Measurements from ENCODE around the gene COLGALT1.

The COLGALT1 gene

GRCh38 chr19:17598953-17599352 lies 43.5 kb downstream of the COLGALT1 start:
- no peak for DNase-seq (ENCODE audit: low spot score)

DNA sequence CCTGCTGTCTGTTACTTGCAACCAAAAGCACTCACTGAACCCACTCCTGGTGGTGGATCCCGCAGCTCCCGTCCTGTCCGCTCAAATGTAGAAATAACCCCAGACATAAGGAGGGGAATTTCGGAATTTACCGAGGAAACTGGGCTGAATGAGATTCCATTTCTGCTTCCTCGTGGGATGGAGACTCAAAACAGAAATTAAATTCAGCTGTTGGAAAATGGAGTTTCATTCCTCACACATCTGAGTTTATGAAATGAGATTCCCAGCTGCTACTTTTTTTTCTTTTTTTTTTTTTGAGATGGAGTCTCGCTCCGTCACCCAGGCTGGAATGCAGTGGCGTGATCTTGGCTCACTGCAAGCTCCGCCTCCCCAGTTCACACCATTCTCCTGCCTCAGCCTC lies 44.3 kb downstream of the COLGALT1 start:
- no peak for DNase-seq (ENCODE audit: low spot score)

- DNase-seq (ENCODE audit: low spot score): no peak
Observed at GRCh38 chr19:17601683-17602082, 46.2 kb downstream of the COLGALT1 start.

- no peak for DNase-seq (ENCODE audit: low spot score)
Observed at GRCh38 chr19:17602217-17602616, 46.8 kb downstream of the COLGALT1 start.

GRCh38 chr19:17602872-17603510 lies 47.5 kb downstream of the COLGALT1 start:
- no peak for DNase-seq (ENCODE audit: low spot score)

DNA sequence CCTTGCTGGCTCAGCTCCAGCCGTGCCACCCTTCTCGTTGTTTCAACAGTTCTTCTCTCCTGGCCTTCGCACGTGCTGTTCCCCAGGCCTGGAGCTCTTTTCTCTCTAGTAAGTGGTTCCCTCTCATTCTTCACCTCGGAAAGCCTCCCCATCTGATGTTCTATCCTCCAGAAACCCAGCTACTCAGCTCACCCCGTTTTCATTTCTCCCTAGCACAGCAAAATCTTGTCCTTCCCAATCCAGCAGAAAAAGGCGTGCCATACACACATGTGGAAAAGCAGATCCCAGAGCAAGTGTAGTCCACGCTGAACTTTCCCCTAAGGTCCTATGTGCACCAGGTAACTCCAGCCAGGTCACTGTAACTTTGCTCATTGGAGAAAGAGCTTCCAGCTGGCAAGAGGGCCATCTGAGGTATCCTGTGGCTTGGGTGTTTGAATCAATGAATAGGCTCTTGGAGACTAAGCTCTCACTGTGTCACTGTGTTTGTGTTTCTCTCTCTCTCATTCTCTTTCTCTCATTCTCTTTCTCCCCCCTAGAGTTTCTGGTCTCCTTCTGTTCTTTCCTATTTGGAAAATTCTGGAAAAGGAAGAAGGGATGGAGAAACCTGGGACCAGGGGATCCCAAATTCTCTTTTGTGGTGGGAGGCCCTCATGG lies 49.0 kb downstream of the COLGALT1 start:
- DNase-seq (ENCODE audit: low spot score): no peak

DNA sequence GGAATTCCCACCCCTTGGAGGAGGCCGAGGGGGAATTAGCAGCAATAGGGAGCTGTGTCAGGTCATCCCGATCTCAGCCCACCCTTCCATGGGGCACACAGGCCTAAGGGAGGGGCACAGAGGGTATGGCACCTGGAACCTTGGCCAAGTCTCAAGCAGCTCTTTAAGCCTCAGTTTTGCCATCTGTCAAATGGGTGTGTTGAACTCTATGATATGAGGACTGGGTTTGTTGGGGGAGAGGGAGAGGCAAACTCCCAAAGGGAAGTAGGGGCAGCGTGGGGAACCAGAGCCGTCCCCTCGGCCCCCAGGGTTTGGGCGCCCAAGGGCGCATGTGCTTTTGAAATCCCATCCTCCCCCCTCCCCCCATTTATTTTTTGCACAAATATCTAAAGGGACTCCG lies 49.7 kb downstream of the COLGALT1 start:
- no peak for DNase-seq (ENCODE audit: low spot score)

GRCh38 chr19:17605761-17606589 lies 50.5 kb downstream of the COLGALT1 start:
- peak; percentile 52 for DNase-seq (ENCODE audit: low spot score)

GRCh38 chr19:17606590-17607185 lies 51.2 kb downstream of the COLGALT1 start:
- no peak for DNase-seq (ENCODE audit: low spot score)

GRCh38 chr19:17607936-17608335 lies 52.5 kb downstream of the COLGALT1 start:
- DNase-seq (ENCODE audit: low spot score): no peak

GRCh38 chr19:17610384-17610783 lies 54.9 kb downstream of the COLGALT1 start:
- DNase-seq (ENCODE audit: low spot score): peak; percentile 76

DNA sequence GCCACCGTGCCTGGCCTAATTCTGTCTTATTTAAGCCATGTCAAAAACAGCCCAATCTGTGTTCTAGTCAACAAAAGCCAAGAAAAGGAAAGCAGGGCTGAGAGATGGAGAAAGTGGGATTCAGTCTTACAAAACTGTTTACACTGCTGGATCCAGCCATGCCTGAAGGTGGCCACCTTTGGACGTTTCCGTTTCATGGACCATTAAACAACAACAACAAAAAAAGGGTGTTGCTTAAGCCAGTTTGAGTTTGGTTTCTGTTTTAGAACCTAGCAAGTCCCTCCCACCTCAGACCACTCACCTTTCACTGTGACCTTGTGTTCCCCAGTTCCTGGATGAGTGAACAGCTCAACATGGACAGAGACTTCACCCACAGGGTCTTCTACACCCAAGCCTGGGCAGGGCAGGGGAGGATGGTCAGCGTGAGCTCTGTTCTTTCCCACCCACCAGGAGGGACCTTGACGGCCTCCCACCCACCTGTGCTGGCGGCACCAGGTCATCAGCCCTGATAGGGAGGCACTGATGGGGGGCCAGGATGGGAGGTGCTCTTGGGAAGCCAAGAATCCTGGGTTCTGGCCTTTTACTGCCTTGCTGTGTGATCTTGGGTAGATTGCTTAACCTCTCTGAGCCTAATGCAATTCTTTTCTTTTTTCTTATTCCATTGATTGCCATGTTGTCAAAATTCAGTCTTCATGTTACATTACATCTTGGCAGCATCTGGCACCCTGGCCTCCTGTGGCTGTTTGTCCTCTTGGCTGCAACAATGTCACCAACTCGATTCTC lies 56.2 kb downstream of the COLGALT1 start:
- no peak for DNase-seq (ENCODE audit: low spot score)

GRCh38 chr19:17614476-17614875 lies 59.0 kb downstream of the COLGALT1 start:
- no peak for DNase-seq (ENCODE audit: low spot score)

- DNase-seq (ENCODE audit: low spot score): peak; percentile 28
Observed at GRCh38 chr19:17615889-17616685, 60.6 kb downstream of the COLGALT1 start.

GRCh38 chr19:17616686-17616960 lies 61.2 kb downstream of the COLGALT1 start:
- no peak for DNase-seq (ENCODE audit: low spot score)

- peak; percentile 36 for DNase-seq (ENCODE audit: low spot score)
Observed at GRCh38 chr19:17616961-17617806, 61.7 kb downstream of the COLGALT1 start.

GRCh38 chr19:17617807-17618192 lies 62.4 kb downstream of the COLGALT1 start:
- no peak for DNase-seq (ENCODE audit: low spot score)

GRCh38 chr19:17618281-17618903 lies 62.9 kb downstream of the COLGALT1 start:
- DNase-seq (ENCODE audit: low spot score): no peak

GRCh38 chr19:17618936-17619335 lies 63.5 kb downstream of the COLGALT1 start:
- DNase-seq (ENCODE audit: low spot score): no peak

- DNase-seq (ENCODE audit: low spot score): no peak
Observed at GRCh38 chr19:17620696-17621095, 65.2 kb downstream of the COLGALT1 start.
